ENCODE data around the gene MSH4.
"Not testable (repeated sequence)": the region's sequence is repeated elsewhere in the genome, so short reads cannot be mapped to it uniquely, and the experiment has no call there.

The MSH4 gene

DNA sequence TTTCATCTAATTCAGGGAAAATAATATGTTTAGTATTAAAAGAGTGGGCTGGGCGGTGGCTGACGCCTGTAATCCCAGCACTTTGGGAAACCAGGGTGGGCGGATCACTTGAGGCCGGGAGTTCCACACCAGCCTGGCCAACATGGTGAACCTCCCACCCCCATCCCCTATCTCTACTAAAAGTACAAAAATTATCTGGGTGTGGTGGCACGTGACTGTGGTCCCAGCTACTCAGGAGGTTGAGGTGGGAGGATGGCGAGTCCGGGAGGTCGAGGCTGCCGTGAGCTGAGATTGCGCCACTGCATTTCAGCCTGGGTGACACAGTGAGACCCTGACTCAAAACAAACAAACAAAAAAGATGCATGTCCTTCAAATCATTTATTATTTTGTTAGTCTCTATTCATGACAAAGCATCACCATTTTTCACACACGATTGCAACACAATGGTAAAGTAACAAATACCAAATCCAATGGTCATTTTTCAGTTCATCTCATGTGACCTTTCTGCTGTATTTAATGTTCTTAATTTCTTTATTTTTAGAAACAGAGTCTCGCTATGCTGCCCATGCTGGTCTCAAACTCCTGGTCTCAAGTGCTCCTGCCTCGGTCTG, 1.0 kb downstream of the MSH4 start:
- no peak for DNase-seq

DNA sequence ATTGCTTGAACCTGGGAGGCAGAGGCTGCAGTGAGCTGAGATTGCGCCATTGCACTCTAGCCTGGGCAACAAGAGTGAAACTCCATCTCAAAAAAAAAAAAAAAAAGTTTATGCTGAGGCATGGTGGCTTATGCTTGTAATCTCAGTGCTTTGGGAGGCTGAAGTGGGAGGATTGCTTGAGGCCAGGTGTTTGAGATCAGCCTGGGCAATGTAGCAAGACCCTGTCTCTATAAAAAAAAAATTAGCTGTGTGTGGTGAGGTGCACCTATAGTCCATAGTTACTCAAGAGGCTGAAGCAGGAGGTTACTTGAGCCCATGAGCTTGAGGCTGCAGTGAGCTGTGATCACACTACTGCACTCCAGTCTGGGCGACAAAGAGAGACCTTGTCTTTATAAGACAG, 4.8 kb downstream of the MSH4 start:
- DNase-seq: not testable (repeated sequence)

GRCh38 chr1:75808921-75809320, 12.2 kb downstream of the MSH4 start:
- no peak for DNase-seq

GRCh38 chr1:75810113-75810512, 13.4 kb downstream of the MSH4 start:
- not testable (repeated sequence) for DNase-seq

GRCh38 chr1:75811211-75811981, 14.7 kb downstream of the MSH4 start:
- no peak for DNase-seq

DNA sequence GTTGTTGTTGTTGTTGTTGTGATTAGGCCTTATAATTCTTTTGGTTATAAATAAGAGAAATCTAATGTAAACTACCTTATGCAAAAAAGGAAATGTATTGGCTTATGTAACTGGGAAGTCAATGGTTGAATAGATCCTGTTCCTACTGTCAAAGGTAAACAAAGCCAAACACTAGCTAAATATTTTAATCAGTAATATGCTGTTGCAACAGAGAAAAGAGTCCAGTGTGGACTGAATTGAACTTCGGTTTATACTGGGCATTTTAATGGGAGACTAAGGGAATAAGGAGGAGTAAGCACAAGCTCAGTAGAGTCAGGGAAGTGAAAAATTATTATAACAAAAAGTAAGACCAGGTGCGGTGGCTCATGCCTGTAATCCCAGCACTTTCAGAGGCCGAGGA, 15.4 kb downstream of the MSH4 start:
- no peak for DNase-seq

DNA sequence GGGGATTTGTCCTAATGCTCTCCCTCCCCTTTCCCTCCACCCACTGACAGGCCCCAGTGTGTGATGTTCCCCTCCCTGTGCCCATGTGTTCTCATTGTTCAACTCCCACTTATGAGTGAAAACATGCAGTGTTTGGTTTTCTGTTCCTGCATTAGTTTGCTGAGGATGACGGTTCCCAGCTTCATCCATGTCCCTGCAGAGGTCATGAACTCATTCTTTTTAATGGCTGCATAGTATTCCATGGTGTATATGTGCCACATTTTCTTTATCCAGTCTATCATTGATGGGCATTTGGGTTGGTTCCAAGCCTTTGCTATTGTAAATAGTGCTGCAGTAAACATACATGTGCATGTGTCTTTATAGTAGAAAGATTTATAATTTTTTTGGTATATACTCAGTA, 26.9 kb downstream of the MSH4 start:
- DNase-seq: not testable (repeated sequence)

GRCh38 chr1:75836528-75837100, 39.9 kb downstream of the MSH4 start:
- no peak for DNase-seq

DNA sequence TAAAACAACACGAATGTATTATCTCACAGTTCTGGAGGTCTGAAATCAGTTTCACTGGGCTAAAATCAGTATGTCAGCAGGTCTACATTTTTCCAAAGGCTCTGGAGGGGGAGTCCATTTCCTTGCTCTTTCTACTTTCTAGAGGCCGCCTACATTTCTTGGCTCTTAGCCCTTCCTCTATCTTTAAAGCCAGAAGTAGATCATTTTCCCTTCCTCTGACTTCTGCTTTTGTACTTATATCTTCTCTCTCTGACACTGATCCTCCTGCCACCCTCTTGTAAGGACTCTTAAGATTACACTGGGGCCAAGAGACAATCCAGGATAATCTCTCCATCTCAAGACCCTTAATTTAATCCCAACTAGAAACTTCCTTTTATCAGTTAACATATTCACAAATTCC, 41.4 kb downstream of the MSH4 start:
- DNase-seq: no peak

DNA sequence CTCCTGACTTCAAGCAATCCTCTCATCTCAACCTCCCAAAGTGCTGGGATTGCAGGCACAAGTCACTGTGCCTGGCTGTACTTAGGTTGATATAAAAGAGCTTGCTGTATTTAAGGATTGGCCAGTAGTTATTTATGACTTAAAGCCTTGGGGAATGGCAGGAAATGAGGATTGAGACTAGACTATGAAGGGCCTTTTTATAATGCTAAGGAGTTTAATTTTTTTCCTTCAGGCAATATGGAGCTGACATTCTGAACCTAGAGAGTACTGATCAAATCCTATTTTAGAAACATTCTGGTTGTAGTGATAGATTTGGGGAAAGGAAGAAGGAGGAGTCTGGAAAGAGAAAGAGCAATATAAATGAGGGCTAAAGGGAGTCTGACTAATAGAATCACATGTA, 44.7 kb downstream of the MSH4 start:
- no peak for DNase-seq

GRCh38 chr1:75845576-75845975, 48.9 kb downstream of the MSH4 start:
- no peak for DNase-seq

- no peak for DNase-seq
Measured at GRCh38 chr1:75855010-75855409, 58.3 kb downstream of the MSH4 start.

DNA sequence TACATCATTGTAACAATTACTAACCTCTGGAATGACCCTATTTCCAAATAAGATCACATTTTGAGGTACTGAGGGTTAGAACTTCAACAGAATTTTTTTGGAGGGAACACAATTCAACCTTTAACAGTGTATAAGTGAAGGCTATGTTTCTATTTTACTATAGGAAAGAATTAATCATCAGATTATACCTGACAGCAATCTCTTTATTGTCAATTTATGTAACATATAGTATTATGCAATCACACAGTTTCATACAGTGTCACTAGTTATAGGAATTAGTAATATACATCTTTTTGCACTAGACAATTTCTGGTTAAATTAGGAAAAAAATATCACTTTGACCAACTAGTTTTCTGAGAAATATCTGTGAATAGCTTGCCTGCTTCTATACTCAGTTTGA, 59.1 kb downstream of the MSH4 start:
- DNase-seq: no peak

DNA sequence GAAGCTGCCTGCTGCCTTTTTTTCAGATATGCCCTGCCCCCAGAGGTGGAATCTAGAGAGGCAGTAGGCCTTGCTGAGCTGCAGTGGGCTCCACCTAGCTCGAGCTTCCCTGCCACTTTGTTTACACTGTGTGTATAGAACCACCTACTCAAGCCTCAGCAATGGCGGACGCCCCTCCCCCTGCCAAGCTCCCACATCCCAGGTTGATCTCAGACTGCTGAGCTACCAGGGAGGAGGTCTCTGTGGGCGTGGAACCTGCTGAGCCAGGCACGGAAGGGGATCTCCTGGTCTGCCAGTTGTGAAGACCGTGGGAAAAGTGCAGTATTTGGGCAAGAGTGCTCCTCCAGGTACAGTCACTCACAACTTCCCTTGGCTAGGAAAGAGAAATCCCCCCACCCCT, 65.1 kb downstream of the MSH4 start:
- no peak for DNase-seq

GRCh38 chr1:75870951-75871350, 74.3 kb downstream of the MSH4 start:
- DNase-seq: no peak

DNA sequence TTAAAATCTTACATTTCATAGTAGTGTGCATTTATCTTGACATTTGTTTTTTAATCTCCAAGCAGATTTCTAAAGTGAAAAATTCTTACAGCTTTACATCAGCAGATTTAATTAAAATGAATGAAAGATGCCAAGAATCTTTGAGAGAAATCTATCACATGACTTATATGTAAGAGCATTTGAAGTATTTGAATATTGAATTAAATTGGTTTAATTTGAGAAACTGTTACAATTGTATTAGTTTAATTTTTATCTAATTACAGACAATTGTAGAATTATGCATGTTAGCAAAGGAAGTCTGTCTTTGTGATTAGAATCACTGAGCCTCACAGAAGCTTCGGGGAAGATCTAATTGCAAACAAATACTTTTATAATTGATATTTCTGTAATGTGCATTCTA, 83.3 kb downstream of the MSH4 start:
- DNase-seq: no peak

DNA sequence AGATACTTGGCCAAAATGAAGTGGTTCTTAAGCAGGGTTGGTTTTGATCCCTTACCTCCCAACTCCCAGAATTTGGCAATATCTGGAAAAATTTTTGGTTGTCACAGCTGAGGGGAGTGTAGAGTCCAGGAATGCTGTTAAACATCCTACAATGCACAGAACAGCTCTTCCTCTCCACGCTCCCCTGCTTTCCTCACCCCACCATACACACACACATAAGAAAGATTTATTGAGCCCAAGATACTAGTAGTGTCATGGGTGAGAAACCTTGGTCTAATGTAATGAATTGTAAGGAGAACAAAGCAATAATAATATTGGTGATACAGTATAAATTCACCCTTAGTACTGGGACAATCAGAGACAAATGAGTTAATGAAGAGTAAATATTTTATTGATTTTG, 87.8 kb downstream of the MSH4 start:
- DNase-seq: no peak

DNA sequence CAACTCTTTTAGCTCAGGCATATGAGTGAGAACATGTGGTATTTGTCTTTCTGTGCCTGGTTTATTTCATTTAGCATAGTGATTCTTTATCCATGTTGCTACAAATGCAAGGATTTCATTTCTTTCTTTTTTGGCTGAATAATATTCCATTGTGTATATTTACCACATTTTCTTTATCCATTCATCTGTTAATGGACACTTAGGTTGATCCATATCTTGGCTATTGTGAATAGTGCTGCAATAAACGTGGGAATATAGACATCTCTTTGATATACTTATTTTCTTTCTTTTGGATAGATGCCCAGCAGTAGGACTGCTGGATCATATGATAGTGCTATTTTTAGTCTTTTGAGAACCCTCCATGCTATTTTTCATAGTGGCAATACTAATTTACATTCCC, 104.7 kb downstream of the MSH4 start:
- DNase-seq: no peak

DNA sequence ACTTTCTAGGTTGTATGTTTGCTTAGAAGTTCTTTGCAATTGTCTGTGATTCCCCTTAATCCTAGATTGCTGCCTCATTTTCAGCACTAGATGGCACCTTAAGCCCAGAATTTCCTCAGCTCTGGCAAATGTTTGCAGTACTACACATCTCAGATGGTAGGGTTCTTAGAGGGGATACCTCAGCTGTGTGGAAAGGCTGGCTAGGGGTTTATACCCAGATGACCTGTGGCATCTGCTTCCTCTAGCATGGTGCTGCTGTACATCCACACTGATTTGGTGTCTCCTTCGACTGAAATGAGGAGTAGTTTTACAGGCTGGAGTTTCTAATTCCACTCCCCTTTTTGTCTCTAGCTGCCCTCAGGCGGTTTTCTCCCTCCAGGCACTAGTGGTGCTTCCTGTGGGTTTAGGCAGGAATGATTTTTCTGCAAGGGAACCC, 112.1 kb downstream of the MSH4 start:
- DNase-seq: peak; percentile 76

GRCh38 chr1:75916834-75917233, 120.2 kb downstream of the MSH4 start:
- no peak for DNase-seq

DNA sequence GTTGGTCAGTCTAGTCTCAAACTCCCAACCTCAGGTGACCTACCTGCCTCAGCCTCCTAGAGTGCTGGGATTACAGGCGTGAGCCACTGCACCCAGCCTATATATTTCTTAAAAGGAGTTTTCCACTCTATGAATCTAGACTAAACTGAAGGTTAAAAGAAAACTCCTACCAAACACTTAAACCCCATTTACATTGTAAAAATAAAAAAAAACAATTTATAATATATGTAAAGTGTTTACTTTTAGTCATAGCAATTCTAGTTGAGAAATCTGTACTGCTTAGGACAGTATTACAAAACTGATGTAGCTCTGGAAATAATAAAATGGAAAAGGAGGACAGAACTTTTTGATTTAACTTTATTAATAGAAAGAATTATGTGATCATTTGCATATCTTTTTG, 126.0 kb downstream of the MSH4 start:
- DNase-seq: no peak

GRCh38 chr1:75932304-75932703, 135.6 kb downstream of the MSH4 start, which contains the start of gene ASB17:
Gene ASB17 (minus strand): TSS chr1:75932404. CDS start chr1:75932291, 113 bp downstream.
- DNase-seq: no peak

- DNase-seq: no peak
Measured at GRCh38 chr1:75937034-75937433, 140.4 kb downstream of the MSH4 start.

- not testable (repeated sequence) for DNase-seq
Measured at GRCh38 chr1:75943037-75943436, 146.4 kb downstream of the MSH4 start.

All from DMS53 (cell line).